ENCODE measurements around the gene GPRIN2. TPM values are rescaled to one million over a fixed set of nuclear protein-coding genes. Genes with fewer than 3 reads are reported as not detected.

Gene GPRIN2
- total RNA-seq, 4 donors from 2014 or later: 31.3 to 97.3 (median 53.1) TPM

GRCh38 chr10:46538717-46539426 is 17.6 kb downstream of the GPRIN2 start:
- in situ Hi-C loops (cut with MboI; ENCODE audit: low pct_ligation_motif_present in 1 of 4, low pct_unique_long_range_greater_than_20kb in 1 of 4, low sequenced_read_pairs in 3 of 4): no loop called here
- intact Hi-C loops (cut with DNase I; ENCODE audit: low total_unique reads): no loop called here
- DNase-seq: no peak
- peaks cover 6% of the 10 kb centered on the region for H3K27me3 ChIP-seq
- peaks cover 18 to 35% (median 23%) of the 10 kb centered on the region in 4 donors for H3K4me1 ChIP-seq
- no peak overlapping the region for H3K4me3 ChIP-seq
- no peak for TF ChIP-seq POLR2A (IDR thresholded peaks at IDR 0.05)
- TF ChIP-seq POLR2AphosphoS5 (IDR thresholded peaks at IDR 0.05): no peak
- TF ChIP-seq EP300 (IDR thresholded peaks at IDR 0.05; ENCODE audit: low read depth): no peak
- no peak for TF ChIP-seq CTCF (IDR thresholded peaks at IDR 0.05)
- no peaks in the 10 kb centered on the region for H3K36me3 ChIP-seq
- H3K9me3 ChIP-seq: no peaks in the 10 kb centered on the region
- H3K27ac ChIP-seq: peak overlapping the region in 2 of 4 donors; percentile 59 to 68
- WGBS, 2 donors (ENCODE audit: low coverage in 1 of 2): 66 to 68% methylated on average over 3 of the region's 3 CpGs

GRCh38 chr10:46538155-46538554 is 18.3 kb downstream of the GPRIN2 start:
- Histone ChIP-seq H3K4me1 (peaks cover 18 to 35% (median 23%) of the 10 kb centered on the region in 4 donors), H3K36me3 (no peaks in the 10 kb centered on the region), H3K27ac (no peak overlapping the region), H3K9me3 (no peaks in the 10 kb centered on the region), H3K27me3 (peaks cover 6% of the 10 kb centered on the region), H3K4me3 (no peak overlapping the region)
- 88 to 94% methylated on average over 5 of the region's 5 CpGs for WGBS, 2 donors (ENCODE audit: low coverage in 1 of 2)
- DNase-seq: no peak
- in situ Hi-C loops (cut with MboI; ENCODE audit: low pct_ligation_motif_present in 1 of 4, low pct_unique_long_range_greater_than_20kb in 1 of 4, low sequenced_read_pairs in 3 of 4): no loop called here
- intact Hi-C loops (cut with DNase I; ENCODE audit: low total_unique reads): no loop called here
- TF ChIP-seq CTCF (IDR thresholded peaks at IDR 0.05) (no peak), EP300 (IDR thresholded peaks at IDR 0.05; ENCODE audit: low read depth) (no peak), POLR2AphosphoS5 (IDR thresholded peaks at IDR 0.05) (no peak), POLR2A (IDR thresholded peaks at IDR 0.05) (no peak)

GRCh38 chr10:46537309-46537708 is 19.1 kb downstream of the GPRIN2 start:
- Histone ChIP-seq H3K4me1 (peaks cover 18 to 35% (median 23%) of the 10 kb centered on the region in 4 donors), H3K36me3 (no peaks in the 10 kb centered on the region), H3K27me3 (peaks cover 6% of the 10 kb centered on the region), H3K27ac (no peak overlapping the region), H3K4me3 (no peak overlapping the region), H3K9me3 (no peaks in the 10 kb centered on the region)
- intact Hi-C loops (cut with DNase I; ENCODE audit: low total_unique reads): no loop called here
- DNase-seq: no peak
- no peak for TF ChIP-seq POLR2A (IDR thresholded peaks at IDR 0.05)
- no peak for TF ChIP-seq EP300 (IDR thresholded peaks at IDR 0.05; ENCODE audit: low read depth)
- TF ChIP-seq POLR2AphosphoS5 (IDR thresholded peaks at IDR 0.05): no peak
- TF ChIP-seq CTCF (IDR thresholded peaks at IDR 0.05): no peak
- in situ Hi-C loops (cut with MboI; ENCODE audit: low pct_ligation_motif_present in 1 of 4, low pct_unique_long_range_greater_than_20kb in 1 of 4, low sequenced_read_pairs in 3 of 4): no loop called here
- WGBS, 2 donors (ENCODE audit: low coverage in 1 of 2): 87 to 96% methylated on average over 5 of the region's 5 CpGs

GRCh38 chr10:46536781-46537180 is 19.7 kb downstream of the GPRIN2 start:
- peaks cover 6% of the 10 kb centered on the region for H3K27me3 ChIP-seq
- intact Hi-C loops (cut with DNase I; ENCODE audit: low total_unique reads): no loop called here
- no peaks in the 10 kb centered on the region for H3K36me3 ChIP-seq
- DNase-seq: peak; percentile 5
- H3K4me1 ChIP-seq: peaks cover 18 to 33% (median 23%) of the 10 kb centered on the region in 4 donors
- H3K27ac ChIP-seq: no peak overlapping the region
- WGBS, 2 donors (ENCODE audit: low coverage in 1 of 2): 87% methylated on average over 2 to 5 of the region's 5 CpGs
- H3K9me3 ChIP-seq: no peaks in the 10 kb centered on the region
- no peak overlapping the region for H3K4me3 ChIP-seq
- TF ChIP-seq POLR2A (IDR thresholded peaks at IDR 0.05): no peak
- no peak for TF ChIP-seq POLR2AphosphoS5 (IDR thresholded peaks at IDR 0.05)
- no peak for TF ChIP-seq EP300 (IDR thresholded peaks at IDR 0.05; ENCODE audit: low read depth)
- TF ChIP-seq CTCF (IDR thresholded peaks at IDR 0.05): no peak
- in situ Hi-C loops (cut with MboI; ENCODE audit: low pct_ligation_motif_present in 1 of 4, low pct_unique_long_range_greater_than_20kb in 1 of 4, low sequenced_read_pairs in 3 of 4): no loop called here
